ENCODE data around the gene CCDC136.

DNA sequence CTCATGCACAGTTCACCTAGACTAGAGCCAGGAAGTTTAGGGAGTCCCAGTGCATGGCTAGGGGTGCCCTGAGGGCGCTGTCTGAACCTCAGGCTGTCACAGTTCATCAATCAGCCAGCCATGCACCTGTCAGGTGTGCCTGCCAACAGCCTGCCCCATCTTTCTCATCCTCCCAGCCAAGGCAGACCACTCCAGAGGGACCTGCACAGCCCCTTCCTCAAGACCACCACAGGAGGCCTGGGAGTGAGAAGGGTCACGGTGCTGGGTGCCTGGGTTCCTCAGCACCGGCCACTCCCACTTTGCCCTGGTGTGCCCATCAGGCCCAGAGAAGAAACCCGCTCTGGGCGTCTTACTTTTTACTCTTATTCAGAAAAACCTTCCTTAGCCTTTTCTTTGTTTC, 79.3 kb downstream of the CCDC136 start:
- TF ChIP-seq CTCF (IDR thresholded peaks at IDR 0.05): no peak
- TF ChIP-seq POLR2AphosphoS5 (IDR thresholded peaks at IDR 0.05): no peak
- TF ChIP-seq POLR2A (IDR thresholded peaks at IDR 0.05): no peak

All from breast epithelium (tissue), 3 donors.